Body of pancreas (tissue), 4 donors: ENCODE measurements around the gene PPP1R9A.

ENCODE experiments used
- CTCF ChIP-seq, 7 experiments: fragments of 450-650 bp in 4 of 7; fragments of 200-600 bp in 3 of 7; sonication (generic) in 3 of 7; IDR thresholded peaks; one replicate each; pipeline ENCODE4 v1.5.1; 2016 to 2019; ENCODE audit warnings: antibody characterized with exemption in 7 of 7
- POLR2A ChIP-seq, 3 donors: fragments of 450-650 bp; IDR thresholded peaks; one replicate each; pipeline ENCODE4 v1.6.1; 2016; ENCODE audit warnings: antibody characterized with exemption in 3 of 3, mild to moderate bottlenecking in 2 of 3

DNA sequence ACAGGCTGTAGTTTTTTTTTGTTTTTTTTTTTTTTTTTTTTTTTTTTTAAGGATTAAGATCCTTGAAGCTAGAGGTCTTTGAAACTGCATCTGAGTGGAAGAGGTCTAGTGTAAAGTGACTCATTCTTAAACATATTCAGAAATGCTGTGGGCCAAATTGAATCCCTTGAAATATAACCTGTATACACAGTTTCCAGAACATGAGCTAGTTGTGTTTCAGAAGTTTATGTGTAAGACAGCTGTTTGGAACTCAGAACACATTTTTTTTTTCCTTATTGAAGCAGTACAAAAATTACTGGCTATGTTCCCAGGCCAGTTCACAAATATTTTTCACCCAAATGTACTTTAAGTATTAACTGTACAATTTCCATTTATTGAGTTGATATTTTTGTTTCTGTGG, 67.9 kb downstream of the PPP1R9A start:
- no peak for TF ChIP-seq CTCF (IDR thresholded peaks at IDR 0.05)
- TF ChIP-seq POLR2A (IDR thresholded peaks at IDR 0.05), result no peak
